SH-SY5Y (cell line): ENCODE results near the gene BRD3.

Experiments used
- GATA2 ChIP-seq: IDR thresholded peaks from 2 replicates; pipeline ENCODE4 v1.6.1; 2011; ENCODE audit warnings: mild to moderate bottlenecking, low read depth, low read length
- GATA3 ChIP-seq: IDR thresholded peaks from 2 replicates; pipeline ENCODE4 v1.6.1; 2011; ENCODE audit warnings: low read depth, mild to moderate bottlenecking, low read length, moderate library complexity

BRD3 gene

DNA sequence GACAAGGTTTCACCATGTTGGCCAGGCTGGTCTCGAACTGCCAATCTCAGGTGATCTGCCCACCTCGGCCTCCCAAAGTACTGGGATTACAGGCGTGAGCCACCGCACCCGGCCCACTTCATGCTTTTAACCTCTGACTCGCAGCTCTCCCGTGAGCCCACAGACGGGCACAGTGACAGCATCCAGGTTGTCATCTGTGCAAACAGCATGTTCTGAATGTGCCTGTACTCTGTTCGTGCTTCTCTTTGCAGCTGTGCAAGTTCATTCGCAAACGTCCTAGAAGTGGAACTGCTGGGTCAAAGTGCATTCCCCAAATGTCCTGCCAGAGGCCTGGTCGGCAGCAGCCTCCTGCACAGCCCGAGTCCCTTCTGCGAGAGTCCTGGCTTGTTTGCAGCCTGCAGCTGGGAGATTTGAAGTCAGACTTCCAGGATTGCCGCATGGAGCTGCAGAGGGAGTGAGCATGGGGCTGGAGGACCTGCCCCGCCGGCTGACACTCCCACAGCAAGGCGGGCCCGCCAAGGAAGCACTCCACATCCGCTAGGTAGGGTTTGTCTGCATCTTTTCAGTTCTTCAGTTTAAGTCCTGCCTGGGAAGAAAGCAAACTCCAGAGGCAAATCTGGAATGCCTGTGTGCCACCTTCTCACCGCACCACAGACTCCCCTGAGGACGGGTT lies 39.1 kb downstream of the BRD3 start:
- no peak for TF ChIP-seq GATA3
- TF ChIP-seq GATA2, result no peak

DNA sequence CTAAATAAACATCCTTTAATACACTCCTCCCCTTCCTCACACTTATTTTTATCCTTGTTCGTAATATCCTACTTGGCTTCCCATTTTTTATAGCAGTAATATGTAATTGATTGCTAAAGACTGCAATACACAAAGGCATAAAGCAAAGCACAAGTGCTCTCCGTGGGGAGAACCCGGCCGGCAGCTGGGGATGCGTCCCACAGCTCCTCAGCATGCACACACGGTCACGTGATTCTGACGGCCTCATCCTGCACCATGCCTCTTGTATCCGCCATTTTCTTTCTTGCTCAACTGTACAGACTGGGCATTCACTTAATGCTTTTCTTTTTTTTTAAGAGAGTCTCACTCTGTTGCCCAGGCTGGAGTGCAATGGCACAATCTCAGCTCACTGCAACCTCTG lies 39.8 kb downstream of the BRD3 start:
- no peak for TF ChIP-seq GATA2

DNA sequence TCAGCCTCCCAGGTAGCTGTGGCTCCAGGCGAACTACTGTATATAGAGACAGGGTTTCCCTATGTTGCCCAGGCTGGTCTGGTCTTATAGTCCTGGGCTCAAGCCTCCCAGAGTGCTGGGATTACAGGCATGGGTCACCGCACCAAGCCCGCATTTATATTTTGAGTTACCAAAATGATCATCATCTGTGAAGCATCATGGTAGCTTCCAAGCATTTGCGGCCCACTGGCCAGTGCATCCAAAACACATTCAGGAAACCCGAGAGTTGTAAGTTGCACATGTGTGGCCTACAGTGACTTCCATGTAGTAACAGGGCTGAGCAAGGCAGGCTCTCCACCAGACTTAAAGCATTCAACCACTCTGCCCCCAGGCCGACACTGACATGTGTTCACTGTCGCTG lies 40.3 kb downstream of the BRD3 start:
- TF ChIP-seq GATA3 (no peak), GATA2 (no peak)

DNA sequence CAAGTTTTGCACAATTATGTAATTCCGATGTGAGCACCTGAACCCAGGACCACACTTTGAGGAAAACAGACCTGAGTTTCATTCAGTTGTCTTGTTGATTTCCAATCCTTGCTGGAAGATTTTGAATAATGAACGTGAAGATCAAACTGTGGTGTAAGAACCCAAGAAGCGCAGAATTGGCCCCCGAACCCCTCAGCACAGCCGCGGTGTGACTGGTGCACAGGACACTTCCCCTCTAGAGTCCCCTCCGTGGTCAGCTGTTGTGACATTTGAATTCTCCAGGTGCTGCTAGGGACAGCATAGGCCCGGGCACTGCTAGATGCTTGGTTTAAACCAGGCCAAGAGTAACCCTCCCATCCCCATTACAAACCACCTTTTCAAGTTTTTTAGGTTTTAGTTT lies 40.8 kb downstream of the BRD3 start:
- TF ChIP-seq GATA3, result no peak

DNA sequence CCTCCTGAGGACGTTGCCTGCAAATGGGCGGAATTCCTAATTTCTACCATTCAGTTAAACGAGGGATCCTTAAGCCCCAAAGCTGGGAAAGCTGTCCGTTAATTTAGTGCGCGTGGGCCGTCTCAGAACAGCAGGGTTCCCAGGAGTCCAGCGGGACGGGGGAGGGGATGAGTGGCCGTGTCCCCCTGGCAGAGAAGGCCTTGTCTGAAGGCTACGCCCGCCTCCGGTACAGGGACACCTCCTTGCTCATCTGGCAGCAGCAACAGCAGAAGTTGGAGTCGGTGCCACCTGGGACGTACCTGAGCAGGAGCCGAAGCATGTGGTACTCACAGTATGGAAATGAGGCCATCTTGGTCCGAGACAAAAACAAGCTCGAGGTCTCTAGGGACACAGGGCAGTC lies 41.2 kb downstream of the BRD3 start:
- TF ChIP-seq GATA2, result no peak
- no peak for TF ChIP-seq GATA3

DNA sequence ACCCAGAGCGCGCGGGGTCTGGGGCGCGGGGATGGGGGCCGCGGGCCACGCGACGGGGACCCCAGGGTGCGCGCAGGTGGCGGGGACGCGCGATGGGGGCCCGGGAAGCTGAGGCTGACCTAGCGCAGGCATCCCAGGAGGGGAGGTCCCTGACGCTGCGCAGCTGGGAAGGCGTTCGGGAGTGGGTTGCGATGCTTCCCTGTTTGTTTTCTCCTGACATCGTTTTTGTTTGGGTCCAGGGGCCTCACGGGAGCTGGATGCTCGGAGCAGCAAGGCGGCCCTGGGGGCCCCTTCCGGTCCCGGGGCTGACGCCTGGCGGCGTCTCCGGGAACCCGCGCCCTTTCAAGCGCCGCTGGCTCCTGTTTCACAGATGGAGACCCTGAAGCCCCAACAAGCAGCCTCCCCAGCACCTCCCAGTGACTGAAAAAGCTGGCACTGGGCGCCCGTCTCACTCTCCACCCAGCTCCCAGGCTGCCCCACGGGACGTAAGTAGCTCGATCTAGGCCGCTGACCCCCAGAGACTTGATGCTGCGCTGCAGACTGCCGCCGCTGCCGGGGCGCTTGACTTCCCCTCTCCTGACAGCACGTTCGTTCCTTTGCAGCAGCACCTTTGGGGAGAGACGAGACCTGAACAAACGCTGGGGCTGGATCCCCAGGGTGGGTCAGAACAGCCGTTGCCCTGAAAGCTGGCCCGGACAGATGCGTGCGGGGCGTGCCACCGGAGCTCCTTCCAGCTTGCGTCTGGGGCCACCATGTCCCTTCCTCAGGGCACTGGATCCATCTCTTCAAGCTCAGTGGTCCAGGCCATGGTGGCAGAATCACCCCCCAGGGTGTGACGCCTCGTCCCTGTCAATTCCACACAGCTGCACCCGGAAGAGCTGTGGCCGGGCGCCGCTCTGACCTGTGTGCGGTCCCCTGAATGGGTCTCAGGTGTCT lies 42.0 kb downstream of the BRD3 start:
- TF ChIP-seq GATA3 (no peak), GATA2 (no peak)

DNA sequence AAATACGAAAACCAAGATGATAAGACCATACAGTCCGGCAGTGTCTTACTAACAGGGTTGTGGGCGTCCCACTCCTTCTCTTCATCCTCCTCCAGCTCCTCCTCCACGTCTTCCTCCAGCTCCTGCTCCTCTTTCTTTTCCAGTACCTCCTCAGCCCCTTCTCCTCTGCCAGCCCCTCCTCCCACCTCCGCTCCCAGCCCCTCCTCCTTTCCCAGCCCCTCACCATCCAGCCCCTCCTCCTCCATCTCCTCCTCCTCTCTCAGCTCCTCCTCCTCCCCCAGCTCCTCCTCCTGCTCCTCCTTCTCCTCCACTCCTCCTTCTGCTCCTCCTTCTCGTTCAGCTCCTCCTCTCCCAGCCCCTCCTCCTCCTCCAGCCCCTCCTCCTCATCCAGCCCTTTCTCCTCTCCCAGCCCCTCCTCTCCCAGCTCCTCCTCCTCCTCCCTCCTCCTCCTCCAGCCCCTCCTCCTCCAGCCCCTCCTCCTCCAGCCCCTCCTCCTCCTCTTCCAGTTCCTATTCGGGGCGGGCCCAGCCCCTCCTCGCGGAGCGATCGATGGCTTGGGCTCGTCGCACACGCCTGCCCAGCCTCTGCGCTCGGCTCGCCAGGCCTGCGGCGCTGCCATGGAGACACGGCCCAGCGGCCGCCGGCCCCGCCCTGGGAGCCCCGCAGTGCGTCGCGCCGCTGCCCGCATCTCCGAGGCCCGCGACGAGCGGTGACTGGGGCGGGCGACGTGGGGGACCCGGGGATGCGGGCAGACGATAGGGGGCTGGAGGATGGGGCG lies 42.8 kb downstream of the BRD3 start, which contains the start of gene BRD3OS:
BRD3OS (plus strand) TSS at position 654 of the 778 bp plus-strand sequence. CDS start 1,267 bp downstream, outside the sequence.
- no peak for TF ChIP-seq GATA3
- TF ChIP-seq GATA2, result no peak

DNA sequence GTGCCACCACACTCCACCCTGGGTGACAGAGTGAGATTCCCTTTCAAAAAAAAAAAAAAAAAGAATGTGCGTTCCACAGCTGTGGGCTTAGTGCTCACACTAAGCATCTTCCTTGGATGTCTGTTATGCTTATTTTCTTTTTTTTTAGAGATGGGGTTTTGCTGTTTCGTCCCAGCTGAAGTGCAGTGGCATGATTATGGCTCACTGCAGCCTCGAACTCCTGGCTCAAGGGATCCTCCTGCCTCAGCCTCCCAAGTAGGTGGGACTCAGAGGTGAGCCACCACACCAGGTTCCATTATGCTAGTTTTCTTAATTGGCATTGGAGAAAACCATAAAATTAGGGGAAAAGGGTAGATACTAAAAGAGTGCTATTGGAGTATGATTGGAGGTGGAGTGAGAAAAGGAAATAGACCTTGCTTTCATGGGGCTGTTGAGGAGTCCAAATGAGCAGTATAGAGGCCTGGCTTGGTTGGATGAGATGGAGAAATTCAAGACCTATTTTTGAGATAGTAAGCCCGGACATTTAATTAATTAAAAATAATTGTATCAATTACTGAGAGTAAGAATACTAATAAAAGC lies 43.5 kb downstream of the BRD3 start:
- TF ChIP-seq GATA2 (no peak), GATA3 (no peak)

DNA sequence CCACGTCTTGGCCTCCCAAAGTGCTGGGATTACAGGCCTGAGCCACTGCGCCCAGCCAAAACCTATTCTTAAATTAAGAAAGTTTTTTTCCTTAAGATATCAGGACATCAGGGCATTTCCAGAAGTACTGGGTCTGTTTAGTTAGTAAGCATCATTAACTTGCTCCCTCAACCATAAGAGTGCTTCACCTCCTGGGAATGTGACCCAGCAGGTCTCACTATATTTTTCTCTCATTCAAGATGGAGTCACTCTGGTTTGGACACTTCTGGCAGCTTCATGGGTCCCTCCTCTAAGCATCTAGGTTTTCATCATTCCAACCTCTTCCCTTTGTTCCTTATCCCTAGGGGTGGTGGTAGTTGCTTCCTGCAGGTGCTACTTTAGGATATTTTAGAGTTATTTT lies 52.9 kb downstream of the BRD3 start:
- TF ChIP-seq GATA3, result no peak
- no peak for TF ChIP-seq GATA2

DNA sequence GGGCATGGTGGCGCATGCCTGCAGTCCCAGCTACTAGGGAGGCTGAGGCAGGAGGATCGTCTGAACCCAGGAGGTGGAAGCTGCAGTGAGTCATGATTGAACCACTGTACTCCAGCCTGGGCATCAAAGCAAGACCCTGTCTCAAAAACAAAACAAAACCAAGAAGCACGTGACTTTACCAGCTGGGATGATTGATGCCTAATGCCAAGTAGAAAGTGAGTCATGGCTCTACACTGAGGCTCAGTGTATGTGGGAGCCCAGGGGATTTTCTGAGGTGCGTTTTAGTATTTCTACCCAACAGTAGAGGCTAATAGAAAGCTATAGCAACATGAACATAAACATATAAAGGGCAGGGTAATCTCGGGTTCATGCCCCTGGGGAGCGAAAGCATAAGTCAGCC lies 56.4 kb downstream of the BRD3 start:
- no peak for TF ChIP-seq GATA2
- TF ChIP-seq GATA3, result no peak

DNA sequence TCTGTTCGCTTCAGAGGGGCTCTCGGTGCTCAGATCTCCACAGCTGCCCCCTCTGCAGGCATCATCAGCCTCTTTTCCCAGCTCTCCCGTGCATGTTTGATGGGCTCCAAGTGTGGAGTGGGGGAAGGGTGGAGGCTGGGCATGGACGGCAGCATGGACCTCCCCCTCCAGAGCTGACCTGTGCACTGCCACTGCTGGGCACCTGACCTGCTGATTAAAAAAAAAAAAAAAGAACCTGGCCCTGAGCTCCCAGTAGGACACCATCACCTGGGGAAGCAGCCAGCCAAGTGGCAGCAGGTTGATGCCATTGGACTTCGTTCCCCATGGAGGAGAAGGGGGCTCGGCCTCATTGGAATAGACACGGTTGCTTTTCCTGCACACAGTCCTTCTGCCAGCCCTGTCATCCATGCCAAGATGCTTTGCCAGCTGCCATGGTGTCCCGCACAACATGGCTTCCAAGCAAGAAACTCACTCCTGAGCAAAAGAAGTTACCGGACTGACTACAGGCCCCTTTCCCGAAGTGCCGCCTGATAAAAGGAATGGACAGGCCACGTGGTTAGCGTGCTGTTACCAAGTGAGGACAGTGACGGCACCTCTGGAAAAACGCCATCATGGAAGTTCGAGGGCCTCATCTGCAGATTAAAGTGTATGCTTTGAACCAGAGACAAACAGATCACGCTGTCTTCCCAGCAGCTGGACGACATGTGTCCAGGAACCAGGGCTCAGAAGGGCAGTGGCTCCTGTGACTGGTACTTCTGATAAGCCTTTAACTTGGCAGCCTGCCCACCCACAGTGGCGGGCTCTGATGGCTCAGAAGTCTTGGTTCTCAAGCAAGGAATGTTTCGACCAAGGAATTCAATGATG lies 57.3 kb downstream of the BRD3 start:
- no peak for TF ChIP-seq GATA3
- 0 out of 2 replicates have a peak, but pooled peaks have one; percentile 33 for TF ChIP-seq GATA2

DNA sequence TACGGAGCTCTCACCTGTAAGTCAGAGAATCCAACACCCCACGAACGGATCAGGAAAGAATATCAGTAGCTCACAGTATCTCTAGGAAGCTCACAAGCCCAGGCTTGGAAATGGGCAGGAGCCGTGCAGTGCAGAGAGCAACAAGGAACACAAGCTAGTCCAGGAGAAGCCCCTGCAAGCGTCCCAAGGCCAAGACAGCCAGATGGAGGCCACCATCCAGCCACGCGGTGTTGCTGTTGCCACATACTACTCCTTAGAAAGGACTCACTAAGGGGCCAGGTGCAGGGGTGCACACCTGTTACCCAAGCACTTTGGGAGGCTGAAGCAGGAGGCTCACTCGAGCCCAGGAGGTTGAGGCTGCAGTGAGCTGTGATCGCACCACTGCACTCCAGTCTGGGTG lies 60.3 kb downstream of the BRD3 start:
- TF ChIP-seq GATA3 (no peak), GATA2 (no peak)

DNA sequence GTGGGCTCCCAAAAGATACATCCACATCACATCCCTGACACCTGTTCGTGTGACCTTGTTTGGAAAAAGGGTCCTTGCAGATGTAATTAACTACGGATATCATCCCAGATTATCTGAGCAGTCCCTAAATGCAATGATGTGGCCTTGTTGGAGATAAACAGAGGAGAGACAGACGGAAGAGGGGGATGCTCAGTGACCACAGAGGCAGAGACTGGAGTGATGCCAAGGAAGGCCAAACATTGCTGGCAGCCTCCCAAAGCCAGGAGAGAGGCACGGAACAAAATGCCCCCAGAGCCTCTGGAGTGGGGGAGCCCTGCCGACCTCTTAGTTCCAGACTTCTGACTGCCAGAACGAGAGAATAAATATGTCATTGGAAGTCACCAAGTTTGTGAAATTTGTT lies 60.7 kb downstream of the BRD3 start:
- no peak; the same call in 1 of the 2 replicates for TF ChIP-seq GATA3
- peak; percentile 91 for TF ChIP-seq GATA2
